CD4-positive, alpha-beta memory T cell (primary cell): Measurements from ENCODE around the gene GLI1. TPM values are rescaled to one million over a fixed set of nuclear protein-coding genes. Genes with fewer than 3 reads are reported as not detected.
A peak's percentile ranks its signal among the peaks of the same experiment; 100 is the strongest.
"Not testable (repeated sequence)": the region's sequence is repeated elsewhere in the genome, so short reads cannot be mapped to it uniquely, and the experiment has no call there.

Source experiments
- CTCF ChIA-PET: fragments of 350-600 bp; sonication (Branson Sonifier 250); formaldehyde crosslinking; loops from one replicate; lab custom pipeline; 2021; ENCODE audit warnings: inconsistent platforms; ENCODE audit not compliant: partially characterized antibody; lab: Charles Lee
- POLR2A ChIA-PET: fragments of 350-600 bp; sonication (Branson Sonifier 250); formaldehyde crosslinking; loops from one replicate; lab custom pipeline; 2021; ENCODE audit not compliant: partially characterized antibody; lab: Charles Lee
- DNase-seq, 5 donors: peaks; one replicate each; pipeline versions ENCODE4 v3.0.0 to v3.0.0-alpha.2; 2020 to 2022; ENCODE audit warnings: mixed read lengths in 1 of 5
- H3K27ac ChIP-seq: one replicate; pipeline ENCODE4 v1.7.0; 2013; ENCODE audit warnings: low read depth, low read length
- H3K27me3 ChIP-seq: 2 replicates; pipeline ENCODE4 v1.7.0; 2013; ENCODE audit warnings: mild to moderate bottlenecking, low read length, moderate library complexity; ENCODE audit not compliant: insufficient read depth
- H3K36me3 ChIP-seq: 2 replicates; pipeline ENCODE4 v1.7.0; 2013; ENCODE audit warnings: mild to moderate bottlenecking, low read length, moderate library complexity; ENCODE audit not compliant: insufficient read depth
- H3K4me1 ChIP-seq: 2 replicates; pipeline ENCODE4 v1.7.0; 2013; ENCODE audit warnings: mild to moderate bottlenecking, low read length, moderate library complexity; ENCODE audit not compliant: insufficient read depth
- H3K4me3 ChIP-seq, 2 donors: one replicate each; pipeline ENCODE4 v1.7.0; 2013; ENCODE audit warnings: low read length in 2 of 2, mild to moderate bottlenecking in 1 of 2
- H3K9me3 ChIP-seq, 2 donors: one replicate each; pipeline ENCODE4 v1.7.0; 2013; ENCODE audit warnings: low read length in 2 of 2, control low read depth in 1 of 2; ENCODE audit not compliant: control insufficient read depth in 1 of 2
- H3K27ac Mint-ChIP-seq, 7 donors: one replicate each; pipeline ENCODE4 v1.8.0; 2020 to 2021; ENCODE audit warnings: mixed read lengths in 7 of 7, mild to moderate bottlenecking in 6 of 7, inconsistent platforms in 3 of 7, moderate library complexity in 3 of 7
- H3K27me3 Mint-ChIP-seq, 2 donors: one replicate each; pipeline ENCODE4 v1.8.0; 2020 to 2021; ENCODE audit warnings: mixed read lengths in 2 of 2
- H3K36me3 Mint-ChIP-seq, 2 donors: one replicate each; pipeline ENCODE4 v1.8.0; 2020 to 2021; ENCODE audit warnings: mixed read lengths in 2 of 2, inconsistent platforms in 1 of 2, mild to moderate bottlenecking in 1 of 2
- H3K4me1 Mint-ChIP-seq, 4 donors: one replicate each; pipeline ENCODE4 v1.8.0; 2020 to 2021; ENCODE audit warnings: mixed read lengths in 4 of 4, mild to moderate bottlenecking in 1 of 4
- H3K4me3 Mint-ChIP-seq, 8 donors: one replicate each; pipeline ENCODE4 v1.8.0; 2020 to 2021; ENCODE audit warnings: mixed read lengths in 8 of 8, mild to moderate bottlenecking in 7 of 8, moderate library complexity in 6 of 8, inconsistent platforms in 3 of 8
- H3K9me3 Mint-ChIP-seq, 8 donors: one replicate each; pipeline ENCODE4 v1.8.0; 2020 to 2021; ENCODE audit warnings: mixed read lengths in 8 of 8, mild to moderate bottlenecking in 5 of 8, inconsistent platforms in 3 of 8, moderate library complexity in 1 of 8
- intact Hi-C: fragments of 100-400 bp; cut with micrococcal nuclease; formaldehyde crosslinking; loops from one replicate; pipeline ENCODE4 v1.15.1; 2023
- polyA plus RNA-seq, 2 donors: library from polyadenylated mRNA; unstranded; fragments of 300-500 nt; fragmentation: Illumina TruSeq; gene quantifications; one replicate each; pipeline ENCODE4 v1.2.3, GENCODE V29; 2021
- total RNA-seq, 2 experiments: library from RNA; stranded (reverse); gene quantifications; one replicate each; pipeline ENCODE4 v1.2.3, GENCODE V29; 2021

The GLI1 gene
- total RNA-seq (under 1 TPM; 0.30 to 0.35 TPM), polyA plus RNA-seq (not detected)

GRCh38 chr12:57459750-57460467, at the start of gene GLI1:
TSS of gene GLI1 (plus strand) at chr12:57459785. CDS start at chr12:57463692, 3,907 bp downstream.
- H3K9me3 ChIP-seq = no peaks in the 10 kb centered on the region
- Mint-ChIP-seq H3K27me3 (peaks cover 7 to 20% of the 10 kb centered on the region in 2 donors), H3K27ac (peak within 1 kb of the TSS; percentile 90 to 99 (median 98)), H3K9me3 (no peaks in the 10 kb centered on the region), H3K4me3 (peak within 1 kb of the TSS; percentile 94 to 99 (median 97)), H3K36me3 (peaks cover 0 to 5% of the 10 kb centered on the region in 2 donors), H3K4me1 (peaks cover 26 to 61% (median 40%) of the 10 kb centered on the region in 4 donors)
- peak in 1 of 5 donors; percentile 35 for DNase-seq
- H3K27me3 ChIP-seq = peaks cover 12% of the 10 kb centered on the region
- H3K4me1 ChIP-seq = peaks cover 40% of the 10 kb centered on the region
- POLR2A ChIA-PET = interaction anchor here (0.5 to 9.6 kb wide), 18 partner anchors 10 to 372 kb away, joined by 3 to 225 read pairs (median 4); partner anchors contain the start of genes ARHGAP9, B4GALNT1, DCTN2 and DDIT3
- no peaks in the 10 kb centered on the region for H3K36me3 ChIP-seq
- peak within 1 kb of the TSS; percentile 41 for H3K27ac ChIP-seq
- H3K4me3 ChIP-seq = peak within 1 kb of the TSS; percentile 75 to 88
- intact Hi-C loops = loop anchor here (1.0 to 10.0 kb wide), 7 partner anchors 29 to 282 kb away; partner anchors contain the start of genes B4GALNT1, DDIT3, OS9 and R3HDM2
- CTCF ChIA-PET = interaction anchor here (1.0 to 9.6 kb wide), 25 partner anchors 12 to 349 kb away, joined by 3 to 204 read pairs (median 8); partner anchors contain the start of genes ARHGAP9, DCTN2, DDIT3 and STAT6

- no peak for DNase-seq
- H3K4me1 Mint-ChIP-seq = peaks cover 14 to 38% (median 24%) of the 10 kb centered on the region in 4 donors
- H3K27ac ChIP-seq = no peak overlapping the region
- no peak overlapping the region for H3K4me3 ChIP-seq
- no peaks in the 10 kb centered on the region for H3K4me1 ChIP-seq
- no peaks in the 10 kb centered on the region for H3K9me3 Mint-ChIP-seq
- ChIA-PET CTCF (interaction anchor here (1.1 to 1.9 kb wide), 2 partner anchors 10 to 45 kb away, joined by 3 to 6 read pairs; partner anchors contain the start of gene INHBE), POLR2A (interaction anchor here (1.0 to 1.2 kb wide), 2 partner anchors 19 to 49 kb away, joined by 3 to 5 read pairs; partner anchors contain the start of gene GLI1)
- no peaks in the 10 kb centered on the region for H3K27me3 ChIP-seq
- no peaks in the 10 kb centered on the region for H3K27me3 Mint-ChIP-seq
- H3K36me3 Mint-ChIP-seq = peaks cover 6 to 7% of the 10 kb centered on the region in 2 donors
- no peaks in the 10 kb centered on the region for H3K9me3 ChIP-seq
- H3K27ac Mint-ChIP-seq = no peak overlapping the region
- intact Hi-C loops = no loop called here
- no peaks in the 10 kb centered on the region for H3K36me3 ChIP-seq
- no peak overlapping the region for H3K4me3 Mint-ChIP-seq
These were observed 49.1 kb upstream of the GLI1 start for GRCh38 chr12:57410534-57410933.

- H3K4me1 Mint-ChIP-seq = peaks cover 23 to 59% (median 34%) of the 10 kb centered on the region in 4 donors
These were observed 45.4 kb upstream of the GLI1 start for GRCh38 chr12:57414160-57414559.

GRCh38 chr12:57415088-57415487, 44.5 kb upstream of the GLI1 start:
- Histone ChIP-seq H3K4me3 (no peak overlapping the region), H3K9me3 (no peaks in the 10 kb centered on the region), H3K27ac (no peak overlapping the region), H3K36me3 (no peaks in the 10 kb centered on the region), H3K4me1 (peaks cover 9% of the 10 kb centered on the region), H3K27me3 (no peaks in the 10 kb centered on the region)
- intact Hi-C loops = no loop called here
- H3K4me3 Mint-ChIP-seq = no peak overlapping the region
- peak overlapping the region in 1 of 7 donors; percentile 13 for H3K27ac Mint-ChIP-seq
- no peak for DNase-seq
- ChIA-PET CTCF (interaction anchor here (0.7 to 1.6 kb wide), 4 partner anchors 41 to 62 kb away, joined by 3 to 4 read pairs (median 3); partner anchors contain the start of gene GLI1), POLR2A (no interaction called here)
- H3K9me3 Mint-ChIP-seq = no peaks in the 10 kb centered on the region
- H3K4me1 Mint-ChIP-seq = peaks cover 28 to 67% (median 40%) of the 10 kb centered on the region in 4 donors
- H3K27me3 Mint-ChIP-seq = no peaks in the 10 kb centered on the region
- peaks cover 5 to 20% of the 10 kb centered on the region in 2 donors for H3K36me3 Mint-ChIP-seq

More at GRCh38 chr12:57414160-57414559, 45.4 kb upstream of the GLI1 start:
- H3K27ac Mint-ChIP-seq, H3K4me1 ChIP-seq, H3K9me3 Mint-ChIP-seq, H3K36me3 ChIP-seq, H3K27me3 Mint-ChIP-seq, H3K9me3 ChIP-seq, intact Hi-C loops, H3K27ac ChIP-seq, H3K27me3 ChIP-seq, DNase-seq, POLR2A ChIA-PET, H3K4me3 Mint-ChIP-seq, H3K4me3 ChIP-seq: not testable (repeated sequence)
- CTCF ChIA-PET = interaction anchor here (1.3 to 1.6 kb wide), 2 partner anchors 42 to 45 kb away, joined by 3 to 4 read pairs; partner anchors contain the start of gene GLI1
- peaks cover 5 to 15% of the 10 kb centered on the region in 2 donors for H3K36me3 Mint-ChIP-seq

GRCh38 chr12:57416039-57416996, 43.3 kb upstream of the GLI1 start:
- Mint-ChIP-seq H3K4me1 (peaks cover 32 to 69% (median 43%) of the 10 kb centered on the region in 4 donors), H3K27me3 (no peaks in the 10 kb centered on the region), H3K4me3 (peak overlapping the region in 1 of 8 donors; percentile 48), H3K36me3 (peaks cover 10 to 23% of the 10 kb centered on the region in 2 donors), H3K9me3 (no peaks in the 10 kb centered on the region), H3K27ac (peak overlapping the region in 2 of 7 donors; percentile 10 to 36)
- Histone ChIP-seq H3K27me3 (no peaks in the 10 kb centered on the region), H3K27ac (no peak overlapping the region), H3K9me3 (no peaks in the 10 kb centered on the region), H3K4me3 (no peak overlapping the region), H3K4me1 (peaks cover 16% of the 10 kb centered on the region), H3K36me3 (no peaks in the 10 kb centered on the region)
- ChIA-PET CTCF (interaction anchor here (0.7 kb wide), 1 partner anchor 26 kb away, joined by 3 read pairs; no protein-coding TSS in a partner anchor), POLR2A (no interaction called here)
- intact Hi-C loops = no loop called here
- no peak for DNase-seq

- Histone ChIP-seq H3K4me3 (no peak overlapping the region), H3K4me1 (peaks cover 16% of the 10 kb centered on the region), H3K9me3 (no peaks in the 10 kb centered on the region), H3K36me3 (no peaks in the 10 kb centered on the region), H3K27me3 (no peaks in the 10 kb centered on the region), H3K27ac (no peak overlapping the region)
- ChIA-PET CTCF (no interaction called here), POLR2A (interaction anchor here (2.1 kb wide), 1 partner anchor 12 kb away, joined by 6 read pairs; no protein-coding TSS in a partner anchor)
- Mint-ChIP-seq H3K4me1 (peaks cover 31 to 60% (median 39%) of the 10 kb centered on the region in 4 donors), H3K27me3 (no peaks in the 10 kb centered on the region), H3K27ac (peak overlapping the region in 6 of 7 donors; percentile 0 to 75 (median 13)), H3K4me3 (peak overlapping the region in 1 of 8 donors; percentile 9), H3K9me3 (no peaks in the 10 kb centered on the region), H3K36me3 (peaks cover 21 to 28% of the 10 kb centered on the region in 2 donors)
- intact Hi-C loops = no loop called here
- no peak for DNase-seq
These were observed 41.3 kb upstream of the GLI1 start for GRCh38 chr12:57418255-57418654.
